Liver (tissue), 9 donors: ENCODE data around the gene ITGAE. TPM values are rescaled to one million over a fixed set of nuclear protein-coding genes. Genes with fewer than 3 reads are reported as not detected.

Experiments
- DNase-seq: peaks from one replicate; pipeline ENCODE4 v3.0.0-alpha.2; 2017; ENCODE audit warnings: low spot score
- H3K27ac ChIP-seq, 2 donors: one replicate each; pipeline ENCODE4 v1.7.0; 2013; ENCODE audit warnings: inconsistent platforms in 2 of 2, low read length in 2 of 2, control low read depth in 1 of 2, low read depth in 1 of 2, mild to moderate bottlenecking in 1 of 2
- H3K27me3 ChIP-seq, 4 donors: one replicate each; pipeline versions ENCODE4 v1.6.1 to v1.7.0; 2013; ENCODE audit warnings: low read length in 3 of 4, inconsistent platforms in 1 of 4, mild to moderate bottlenecking in 1 of 4, moderate library complexity in 1 of 4; ENCODE audit not compliant: control insufficient read depth in 4 of 4, insufficient read depth in 4 of 4
- H3K36me3 ChIP-seq, 4 donors: one replicate each; pipeline versions ENCODE4 v1.6.1 to v1.7.0; 2013; ENCODE audit warnings: low read length in 3 of 4, mild to moderate bottlenecking in 3 of 4, low read depth in 1 of 4, moderate library complexity in 1 of 4; ENCODE audit not compliant: control insufficient read depth in 4 of 4, insufficient read depth in 3 of 4
- H3K4me1 ChIP-seq, 4 donors: one replicate each; pipeline versions ENCODE4 v1.6.1 to v1.7.0; 2013; ENCODE audit warnings: low read length in 3 of 4, mild to moderate bottlenecking in 3 of 4, moderate library complexity in 1 of 4; ENCODE audit not compliant: control insufficient read depth in 4 of 4, insufficient read depth in 4 of 4
- H3K4me3 ChIP-seq, 3 donors: one replicate each; pipeline versions ENCODE4 v1.6.1 to v1.7.0; 2013; ENCODE audit warnings: low read length in 3 of 3, control low read depth in 1 of 3, low read depth in 1 of 3, mild to moderate bottlenecking in 1 of 3
- H3K9ac ChIP-seq, 2 donors: one replicate each; pipeline ENCODE4 v1.7.0; 2013; ENCODE audit warnings: low read length in 2 of 2, mild to moderate bottlenecking in 2 of 2, moderate library complexity in 2 of 2, control low read depth in 1 of 2, low read depth in 1 of 2
- H3K9me3 ChIP-seq, 4 donors: one replicate each; pipeline versions ENCODE4 v1.6.1 to v1.7.0; 2013; ENCODE audit warnings: low read length in 3 of 4; ENCODE audit not compliant: control insufficient read depth in 4 of 4
- ATF3 ChIP-seq: IDR thresholded peaks from 2 replicates; pipeline ENCODE4 v1.6.1; 2016; ENCODE audit warnings: antibody characterized with exemption
- CTCF ChIP-seq: fragments of 150-350 bp; IDR thresholded peaks from 2 replicates; pipeline ENCODE4 v1.5.1; 2017; ENCODE audit warnings: improper control_type of control experiment, low read depth, low read length; ENCODE audit not compliant: missing input control
- EGR1 ChIP-seq, 2 donors: IDR thresholded peaks; 2 replicates each; pipeline ENCODE4 v1.6.1; 2016 to 2018; ENCODE audit warnings: antibody characterized with exemption in 2 of 2, low read depth in 2 of 2
- FOXA1 ChIP-seq: IDR thresholded peaks from 2 replicates; pipeline ENCODE4 v1.6.1; 2016; ENCODE audit warnings: antibody characterized with exemption
- FOXA2 ChIP-seq: IDR thresholded peaks from 2 replicates; pipeline ENCODE4 v1.6.1; 2016; ENCODE audit warnings: antibody characterized with exemption
- GABPA ChIP-seq, 2 donors: IDR thresholded peaks in 1 of 2; conservative IDR thresholded peaks in 1 of 2; 2 replicates each; pipeline ENCODE4 v1.6.1; 2016; ENCODE audit warnings: antibody characterized with exemption in 2 of 2, mild to moderate bottlenecking in 1 of 2, moderate library complexity in 1 of 2
- HNF4A ChIP-seq, 2 donors: conservative IDR thresholded peaks; 2 replicates each; pipeline ENCODE4 v1.6.1; 2016; ENCODE audit warnings: antibody characterized with exemption in 2 of 2, mild to moderate bottlenecking in 2 of 2
- HNF4G ChIP-seq: IDR thresholded peaks from 2 replicates; pipeline ENCODE4 v1.6.1; 2016; ENCODE audit warnings: antibody characterized with exemption
- JUND ChIP-seq, 2 donors: IDR thresholded peaks; 2 replicates each; pipeline ENCODE4 v1.6.1; 2016; ENCODE audit warnings: antibody characterized with exemption in 2 of 2
- MAX ChIP-seq: IDR thresholded peaks from 2 replicates; pipeline ENCODE4 v1.6.1; 2016; ENCODE audit warnings: antibody characterized with exemption
- NR2F2 ChIP-seq: IDR thresholded peaks from 2 replicates; pipeline ENCODE4 v1.6.1; 2016; ENCODE audit warnings: antibody characterized with exemption
- RAD21 ChIP-seq, 2 donors: IDR thresholded peaks; 2 replicates each; pipeline ENCODE4 v1.6.1; 2016; ENCODE audit warnings: antibody characterized with exemption in 2 of 2, mild to moderate bottlenecking in 2 of 2
- REST ChIP-seq: IDR thresholded peaks from 2 replicates; pipeline ENCODE4 v1.6.1; 2016; ENCODE audit warnings: antibody characterized with exemption, mild to moderate bottlenecking
- RXRA ChIP-seq, 2 donors: IDR thresholded peaks; 2 replicates each; pipeline ENCODE4 v1.6.1; 2017 to 2018; ENCODE audit warnings: antibody characterized with exemption in 2 of 2, mild to moderate bottlenecking in 1 of 2
- SP1 ChIP-seq: IDR thresholded peaks from 2 replicates; pipeline ENCODE4 v1.6.1; 2018; ENCODE audit warnings: antibody characterized with exemption, mild to moderate bottlenecking
- TAF1 ChIP-seq: conservative IDR thresholded peaks from 2 replicates; pipeline ENCODE4 v1.6.1; 2016; ENCODE audit warnings: antibody characterized with exemption, mild to moderate bottlenecking
- YY1 ChIP-seq: IDR thresholded peaks from 2 replicates; pipeline ENCODE4 v1.6.1; 2016; ENCODE audit warnings: antibody characterized with exemption, mild to moderate bottlenecking
- ZBTB33 ChIP-seq: IDR thresholded peaks from 2 replicates; pipeline ENCODE4 v1.6.1; 2016; ENCODE audit warnings: antibody characterized with exemption
- WGBS: extraction: QIAGEN DNeasy Blood & Tissue Kit; methylation state at CpG from one replicate; pipeline ENCODE4 v1.1.7; 2013; 5-methylcytosine and 5-hydroxymethylcytosine counted together
- polyA plus RNA-seq, 2 donors: library from polyadenylated mRNA; stranded (reverse) in 1 of 2; unstranded in 1 of 2; fragments of 200-250 nt in 1 of 2; fragments of >200 nt in 1 of 2; fragmentation: Nextera tagmentation in 1 of 2; extraction: Ambion mirVana in 1 of 2; gene quantifications; one replicate each; pipeline versions ENCODE4 v1.2.1 to v1.2.3, GENCODE V29; 2013 to 2015
- total RNA-seq, 2 donors: library from RNA; depleted of rRNA; stranded (reverse); fragments of >200 nt; gene quantifications; one replicate each; pipeline ENCODE4 v1.2.3, GENCODE V29; 2014
- donor health status: healthy.
- donor health status: healthy.
- donor health status: healthy.
- donor health status: healthy.
- donor health status: healthy.

ITGAE gene
- total and polyA plus RNA-seq, 4 donors = 6.5 to 17.7 (median 12.1) TPM

- no peaks in the 10 kb centered on the region for H3K9me3 ChIP-seq
- no peaks in the 10 kb centered on the region for H3K4me1 ChIP-seq
- no peak for DNase-seq
- H3K36me3 ChIP-seq = peaks cover 9 to 64% (median 39%) of the 10 kb centered on the region in 4 donors
- 96% methylated on average over 15 of the region's 15 CpGs for WGBS
- H3K9ac ChIP-seq = no peak overlapping the region
- H3K4me3 ChIP-seq = no peak overlapping the region
- TF ChIP-seq HNF4G = no peak
- no peak for TF ChIP-seq FOXA2
- TF ChIP-seq SP1 = no peak
- no peak for TF ChIP-seq ZBTB33
- H3K27ac ChIP-seq = no peak overlapping the region
- H3K27me3 ChIP-seq = no peaks in the 10 kb centered on the region
These were observed 12.2 kb upstream of the ITGAE start for GRCh38 chr17:3813171-3813570.

GRCh38 chr17:3812771-3813170 is 11.8 kb upstream of the ITGAE start:
- TF ChIP-seq SP1 = no peak
- TF ChIP-seq CTCF = no peak
- TF ChIP-seq EGR1 (IDR thresholded peaks at IDR 0.05; ENCODE audit: low read depth in 2 of 2) = no peak
- no peak for TF ChIP-seq RAD21 (IDR thresholded peaks at IDR 0.05)
- no peak for TF ChIP-seq MAX
- TF ChIP-seq HNF4G = no peak
- TF ChIP-seq NR2F2 = no peak
- TF ChIP-seq YY1 = no peak
- no peak for TF ChIP-seq TAF1
- TF ChIP-seq ZBTB33 = no peak
- TF ChIP-seq ATF3 = no peak
- TF ChIP-seq REST = no peak
- no peak for TF ChIP-seq RXRA (IDR thresholded peaks at IDR 0.05)
- no peak for TF ChIP-seq HNF4A (conservative IDR thresholded peaks at IDR 0.05)
- no peak for TF ChIP-seq GABPA (IDR thresholded peaks at IDR 0.05 in 1 of 2, conservative IDR thresholded peaks at IDR 0.05 in 1 of 2)
- TF ChIP-seq JUND (IDR thresholded peaks at IDR 0.05) = no peak
- TF ChIP-seq FOXA2 = no peak
- TF ChIP-seq FOXA1 = no peak
- H3K9ac ChIP-seq = no peak overlapping the region
- H3K4me1 ChIP-seq = no peaks in the 10 kb centered on the region
- no peak overlapping the region for H3K4me3 ChIP-seq
- peaks cover 9 to 61% (median 35%) of the 10 kb centered on the region in 4 donors for H3K36me3 ChIP-seq
- H3K27ac ChIP-seq = no peak overlapping the region
- H3K27me3 ChIP-seq = no peaks in the 10 kb centered on the region
- WGBS = 95% methylated on average over 12 of the region's 12 CpGs
- no peak for DNase-seq
- no peaks in the 10 kb centered on the region for H3K9me3 ChIP-seq
